HCT116 (cell line): ENCODE results near the gene PNPLA5. TPM values are rescaled to one million over a fixed set of nuclear protein-coding genes. Genes with fewer than 3 reads are reported as not detected.

Experiments used
- ATAC-seq: fragments of 200-7000 bp; cut with Tn5 transposase; 2 replicates; pipeline ENCODE4 v1.9.1; 2020; ENCODE audit warnings: mild to moderate bottlenecking, moderate library complexity
- BruUV-seq: library from RNA; stranded (reverse); fragments of 400-500 nt; replicated peaks from 2 replicates; lab custom pipeline; 2021; lab: Mats Ljungman, UMichigan
- CTCF ChIA-PET: fragments of 300-600 bp; sonication (Branson Sonifier 250); formaldehyde crosslinking; loops from one replicate; lab custom pipeline; 2021; ENCODE audit warnings: antibody characterized with exemption; lab: Charles Lee
- POLR2A ChIA-PET: fragments of 300-600, 350-600 bp; sonication (Branson Sonifier 250); formaldehyde crosslinking; loops from one replicate; lab custom pipeline; 2021; ENCODE audit warnings: antibody characterized with exemption; lab: Charles Lee
- RAD21 ChIA-PET, 2 experiments: fragments of 300-600 bp; sonication (Branson Sonifier 250); formaldehyde crosslinking; loops; one replicate each; lab custom pipeline; 2023; ENCODE audit warnings: low total read pairs in 2 of 2; ENCODE audit not compliant: uncharacterized antibody in 2 of 2, unreplicated experiment in 2 of 2, low non-redundant PET in 1 of 2; lab: Charles Lee
- DNase-seq: peaks from one replicate; pipeline ENCODE4 v3.0.0-alpha.2; 2010; ENCODE audit warnings: low read depth, low spot score
- H2AFZ ChIP-seq: fragments of 200-600 bp; shearing (Covaris generic), sonication (generic); 2 replicates; pipeline ENCODE4 v1.6.1; 2017; ENCODE audit warnings: low read depth, mixed run types, mixed read lengths, antibody characterized with exemption, low read length; ENCODE audit not compliant: poor library complexity, severe bottlenecking
- H3K27ac ChIP-seq: 2 replicates; pipeline ENCODE4 v1.5.1; 2012; ENCODE audit warnings: low read depth, low read length
- H3K27me3 ChIP-seq: fragments of 200-600 bp; sonication (generic); 2 replicates; pipeline ENCODE4 v1.6.1; 2016; ENCODE audit warnings: mixed run types, low read length, mixed read lengths; ENCODE audit not compliant: insufficient read depth
- H3K36me3 ChIP-seq, 2 experiments: fragments of 200-500 bp in 1 of 2; fragments of 200-600 bp in 1 of 2; sonication (Bioruptor generic) in 1 of 2; sonication (generic) in 1 of 2; 2 replicates each; pipeline versions ENCODE4 v1.5.1 to v1.6.1; 2014 to 2016; ENCODE audit warnings: low read length in 2 of 2, inconsistent platforms in 1 of 2, mixed read lengths in 1 of 2, mixed run types in 1 of 2; ENCODE audit not compliant: insufficient read depth in 2 of 2, control insufficient read depth in 1 of 2
- H3K4me1 ChIP-seq, 2 experiments: fragments of 200-600 bp in 1 of 2; sonication (generic) in 1 of 2; 2 replicates each; pipeline versions ENCODE4 v1.5.1 to v1.6.1; 2012 to 2017; ENCODE audit warnings: low read length in 2 of 2, inconsistent platforms in 1 of 2, mild to moderate bottlenecking in 1 of 2, mixed read lengths in 1 of 2, mixed run types in 1 of 2, moderate library complexity in 1 of 2; ENCODE audit not compliant: insufficient read depth in 2 of 2, control insufficient read depth in 1 of 2
- H3K4me2 ChIP-seq: fragments of 200-600 bp; sonication (generic); 2 replicates; pipeline ENCODE4 v1.6.1; 2017; ENCODE audit warnings: mixed run types, low read length, mixed read lengths
- H3K4me3 ChIP-seq, 2 experiments: fragments of 200-600 bp in 1 of 2; sonication (generic) in 1 of 2; replicated peaks in 1 of 2; 2 replicates each; pipeline ENCODE4 v1.5.1; 2011 to 2016; ENCODE audit warnings: low read length in 2 of 2, control low read depth in 1 of 2, low read depth in 1 of 2, mild to moderate bottlenecking in 1 of 2, mixed read lengths in 1 of 2, mixed run types in 1 of 2
- H3K79me2 ChIP-seq: fragments of 200-600 bp; sonication (generic); 2 replicates; pipeline ENCODE4 v1.6.1; 2017; ENCODE audit warnings: mild to moderate bottlenecking, mixed run types, low read length, moderate library complexity, mixed read lengths; ENCODE audit not compliant: insufficient read depth
- H3K9ac ChIP-seq: fragments of 200-600 bp; sonication (generic); 2 replicates; pipeline ENCODE4 v1.6.1; 2016; ENCODE audit warnings: low read length, mixed read lengths
- H3K9me2 ChIP-seq: fragments of 200-600 bp; sonication (generic), shearing (Covaris generic); 2 replicates; pipeline ENCODE4 v1.6.1; 2017; ENCODE audit warnings: mixed run types, mild to moderate bottlenecking, moderate library complexity; ENCODE audit not compliant: insufficient read depth
- H3K9me3 ChIP-seq, 2 experiments: fragments of 200-500 bp in 1 of 2; fragments of 200-600 bp in 1 of 2; sonication (Bioruptor generic) in 1 of 2; sonication (generic) in 1 of 2; 2 replicates each; pipeline ENCODE4 v1.6.1; 2014 to 2017; ENCODE audit warnings: low read length in 2 of 2, mixed read lengths in 2 of 2, inconsistent platforms in 1 of 2, low read depth in 1 of 2, mild to moderate bottlenecking in 1 of 2, mixed run types in 1 of 2, moderate library complexity in 1 of 2; ENCODE audit not compliant: control insufficient read depth in 1 of 2, insufficient read depth in 1 of 2
- H4K20me1 ChIP-seq: fragments of 200-600 bp; sonication (generic), shearing (Covaris generic); 2 replicates; pipeline ENCODE4 v1.6.1; 2017; ENCODE audit warnings: mixed run types, mild to moderate bottlenecking, moderate library complexity; ENCODE audit not compliant: insufficient read depth
- CTCF ChIP-seq, 3 experiments: fragments of 200-600 bp in 1 of 3; sonication (generic) in 1 of 3; IDR thresholded peaks in 2 of 3; conservative IDR thresholded peaks in 1 of 3; 2 replicates each; pipeline ENCODE4 v1.5.1; 2012 to 2017; ENCODE audit warnings: low read depth in 2 of 3, low read length in 2 of 3, antibody characterized with exemption in 1 of 3, borderline replicate concordance in 1 of 3, control low read depth in 1 of 3, mild to moderate bottlenecking in 1 of 3, mixed read lengths in 1 of 3, mixed run types in 1 of 3, moderate library complexity in 1 of 3; ENCODE audit not compliant: insufficient read depth in 1 of 3
- EZH2 ChIP-seq: fragments of 200-600 bp; sonication (generic); IDR thresholded peaks from 2 replicates; pipeline ENCODE4 v1.6.1; 2017; ENCODE audit warnings: antibody characterized with exemption, mixed run types
- FOSL1 ChIP-seq: IDR thresholded peaks from 2 replicates; pipeline ENCODE4 v1.6.1; 2012; ENCODE audit warnings: low read depth
- POLR2AphosphoS5 ChIP-seq: IDR thresholded peaks from 2 replicates; pipeline ENCODE4 v1.6.1; 2011; ENCODE audit warnings: mild to moderate bottlenecking, low read depth, low read length, moderate library complexity
- RAD21 ChIP-seq: IDR thresholded peaks from 2 replicates; pipeline ENCODE4 v1.6.1; 2012; ENCODE audit warnings: low read depth, mild to moderate bottlenecking
- REST ChIP-seq: IDR thresholded peaks from 2 replicates; pipeline ENCODE4 v1.6.1; 2012; ENCODE audit warnings: low read depth
- ZBTB33 ChIP-seq: IDR thresholded peaks from 2 replicates; pipeline ENCODE4 v1.6.1; 2011; ENCODE audit warnings: mild to moderate bottlenecking, low read length, moderate library complexity; ENCODE audit not compliant: insufficient replicate concordance; ENCODE audit errors: extremely low read depth
- intact Hi-C: fragments of 100-400 bp; cut with micrococcal nuclease; formaldehyde crosslinking; loops from 2 replicates; pipeline ENCODE4 v1.10.0; 2022
- total RNA-seq: library from RNA; stranded (reverse); gene quantifications from one replicate; pipeline ENCODE4 v1.2.1, GENCODE V29; 2021; ENCODE audit not compliant: unreplicated experiment

The PNPLA5 gene
- total RNA-seq, 1 experiment from 2014 or later = 2.9 TPM

GRCh38 chr22:43832393-43833265, 59.2 kb downstream of the PNPLA5 start (continued):
- TF ChIP-seq REST (no peak), RAD21 (no peak), CTCF (IDR thresholded peaks at IDR 0.05 in 2 of 3, conservative IDR thresholded peaks at IDR 0.05 in 1 of 3; ENCODE audit: borderline replicate concordance in 1 of 3, insufficient read depth in 1 of 3, low read depth in 2 of 3, low read length in 2 of 3) (no peak)
- TF ChIP-seq, all 23 proteins: peak for 0

GRCh38 chr22:43831561-43832392, 60.0 kb downstream of the PNPLA5 start:
- no peaks in the 10 kb centered on the region for H3K9me2 ChIP-seq
- H3K9ac ChIP-seq = no peak overlapping the region
- no peaks in the 10 kb centered on the region for H3K79me2 ChIP-seq
- H3K27ac ChIP-seq = no peak overlapping the region
- no TSS peak for BruUV-seq
- H4K20me1 ChIP-seq = no peaks in the 10 kb centered on the region
- no peak overlapping the region for H3K4me3 ChIP-seq
- DNase-seq = no peak
- ChIA-PET CTCF (no interaction called here), POLR2A (no interaction called here), RAD21 (no interaction called here)
- no peaks in the 10 kb centered on the region for H3K27me3 ChIP-seq
- no peaks in the 10 kb centered on the region for H3K4me1 ChIP-seq
- intact Hi-C loops = no loop called here
- no peak overlapping the region for H3K4me2 ChIP-seq
- no peaks in the 10 kb centered on the region for H3K9me3 ChIP-seq
- H3K36me3 ChIP-seq = no peaks in the 10 kb centered on the region
- no peak overlapping the region for H2AFZ ChIP-seq
- ATAC-seq = no peak
- no peak for TF ChIP-seq FOSL1
- no peak for TF ChIP-seq RAD21
- TF ChIP-seq ZBTB33 = no peak
- no peak for TF ChIP-seq POLR2AphosphoS5
- TF ChIP-seq EZH2 = no peak
- TF ChIP-seq REST = no peak
